ENCODE results near the gene C16orf87.
A peak's percentile ranks its signal among the peaks of the same experiment; 100 is the strongest.
"Not testable (repeated sequence)": the region's sequence is repeated elsewhere in the genome, so short reads cannot be mapped to it uniquely, and the experiment has no call there.

C16orf87 gene

DNA sequence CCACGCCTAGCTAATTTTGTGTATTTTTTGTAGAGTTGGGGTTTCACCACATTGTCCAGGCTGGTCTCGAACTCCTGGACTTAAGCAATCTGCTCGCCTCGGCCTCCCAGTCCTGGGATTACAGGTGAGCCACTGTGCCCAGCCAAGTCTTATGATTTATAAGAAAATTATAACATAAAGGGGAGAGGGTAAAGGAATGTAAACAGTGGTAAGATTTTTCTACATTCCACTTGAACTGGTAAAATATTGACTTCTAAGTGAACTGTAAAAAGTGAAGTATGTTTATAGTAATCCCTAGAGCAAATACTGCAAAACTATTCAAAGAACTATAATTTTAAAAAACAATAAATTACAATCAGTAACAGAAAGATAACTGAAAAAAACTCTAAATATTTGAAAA lies 33.5 kb downstream of the C16orf87 start:
- no peak for DNase-seq

DNA sequence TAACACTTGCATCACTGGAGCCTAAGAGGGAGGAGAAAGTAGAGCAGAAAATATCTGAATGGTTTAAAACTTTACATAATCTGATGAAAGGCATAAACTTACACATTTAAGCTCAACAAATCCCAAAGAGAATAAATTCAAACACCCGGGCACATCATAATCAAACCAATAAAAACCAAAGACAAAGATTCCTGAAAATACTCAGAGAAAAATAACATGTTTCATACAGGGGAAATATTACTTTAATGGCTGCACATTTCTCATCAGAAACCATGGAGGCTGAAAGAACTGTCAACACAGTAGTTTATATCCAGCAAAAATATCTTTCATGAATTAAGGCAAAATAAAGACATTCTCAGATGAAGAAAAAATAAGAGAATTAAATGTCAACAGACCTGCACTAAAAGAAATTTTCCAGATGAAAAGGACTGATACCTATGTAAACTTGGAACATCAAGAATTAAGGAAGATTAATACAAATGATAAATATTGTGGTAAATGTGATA lies 34.2 kb downstream of the C16orf87 start:
- DNase-seq = no peak

DNA sequence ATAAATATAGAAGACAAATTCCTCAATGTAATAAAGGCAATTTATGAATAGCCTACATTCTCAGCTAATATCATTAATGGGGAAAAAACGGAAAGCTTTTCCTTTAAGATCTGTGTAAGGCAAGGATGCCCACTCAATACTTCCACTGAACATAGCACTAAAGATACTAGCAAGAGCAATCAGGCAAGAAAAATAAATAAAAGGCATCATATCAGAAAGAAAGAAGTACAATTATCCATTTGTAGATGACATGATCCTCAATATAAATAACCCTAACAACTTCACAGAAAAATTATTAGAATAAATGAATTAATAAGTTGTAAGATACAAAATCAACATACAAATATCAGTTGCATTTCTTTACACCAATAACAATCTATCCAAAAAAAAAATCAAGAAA lies 37.1 kb downstream of the C16orf87 start:
- DNase-seq = no peak

DNA sequence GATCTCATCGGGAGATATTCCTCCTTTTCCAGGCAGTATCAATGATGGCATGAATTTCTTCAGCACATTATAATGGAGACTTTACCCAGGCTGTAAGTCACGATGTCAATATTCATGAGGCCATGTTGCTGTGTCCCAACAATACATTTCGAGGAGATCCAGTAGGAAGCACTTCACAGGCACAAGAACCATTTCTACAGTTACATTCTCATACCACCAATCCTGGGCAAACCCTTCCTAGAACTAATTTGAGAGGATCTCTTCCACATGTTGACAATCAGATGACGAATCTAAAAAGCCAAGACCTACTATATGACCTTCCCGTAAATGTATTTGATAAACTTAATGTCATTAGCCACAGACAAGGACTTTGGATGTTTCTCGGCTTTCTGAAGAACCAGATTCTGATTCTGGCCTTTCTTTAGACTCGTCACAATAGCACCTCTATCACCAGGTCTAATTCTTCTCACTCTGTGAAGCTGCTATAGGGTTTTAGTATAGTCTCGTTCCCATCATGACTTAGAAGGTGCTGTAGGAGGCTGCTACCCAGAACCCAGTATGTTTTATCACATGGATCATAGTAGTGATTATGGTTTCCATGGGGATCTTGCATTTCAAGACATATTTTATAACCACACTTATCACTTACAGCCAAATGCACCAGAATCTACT lies 40.2 kb downstream of the C16orf87 start:
- DNase-seq = no peak

DNA sequence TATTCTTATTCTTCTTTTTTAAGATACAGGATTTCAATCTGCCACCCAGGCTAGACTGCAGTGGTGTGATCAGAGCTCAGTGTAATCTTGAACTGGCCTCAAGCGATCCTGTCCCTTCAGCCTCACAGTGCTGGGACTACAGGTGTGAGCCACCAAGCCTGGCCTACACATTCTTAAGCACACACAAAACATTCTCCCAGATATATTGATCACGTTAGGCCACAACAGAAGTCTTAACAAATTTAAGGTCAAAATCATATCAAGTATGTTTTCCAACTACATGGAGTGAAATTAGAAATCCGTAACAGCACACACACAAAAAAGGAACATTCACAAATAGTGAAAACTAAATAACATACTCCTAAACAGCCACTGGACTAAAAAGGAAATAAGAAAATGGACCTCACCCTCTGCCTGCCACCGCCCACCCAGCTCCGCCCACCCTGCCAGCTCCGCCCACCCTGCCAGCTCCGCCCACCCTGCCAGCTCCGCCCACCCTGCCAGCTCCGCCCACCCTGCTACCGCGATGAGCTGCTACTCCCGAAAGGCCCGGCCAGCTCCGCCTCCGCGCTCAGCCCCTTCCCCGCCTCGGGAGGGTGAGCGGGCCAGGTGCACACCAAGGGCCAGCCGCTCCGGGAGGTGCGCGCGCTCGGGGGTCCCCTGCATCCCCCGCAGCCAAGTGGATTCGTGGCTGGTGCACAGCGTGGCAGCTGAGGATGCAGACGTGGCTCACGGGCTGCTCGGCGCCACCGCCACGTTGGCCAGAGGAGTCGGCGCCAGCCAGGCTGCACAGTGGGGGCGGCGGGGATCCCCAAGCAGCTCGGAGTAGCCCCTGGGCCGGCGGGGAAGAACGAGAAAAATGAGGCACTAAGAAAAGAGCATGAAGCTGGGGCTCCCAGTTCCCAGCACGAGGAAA lies 41.2 kb downstream of the C16orf87 start:
- DNase-seq = no peak

DNA sequence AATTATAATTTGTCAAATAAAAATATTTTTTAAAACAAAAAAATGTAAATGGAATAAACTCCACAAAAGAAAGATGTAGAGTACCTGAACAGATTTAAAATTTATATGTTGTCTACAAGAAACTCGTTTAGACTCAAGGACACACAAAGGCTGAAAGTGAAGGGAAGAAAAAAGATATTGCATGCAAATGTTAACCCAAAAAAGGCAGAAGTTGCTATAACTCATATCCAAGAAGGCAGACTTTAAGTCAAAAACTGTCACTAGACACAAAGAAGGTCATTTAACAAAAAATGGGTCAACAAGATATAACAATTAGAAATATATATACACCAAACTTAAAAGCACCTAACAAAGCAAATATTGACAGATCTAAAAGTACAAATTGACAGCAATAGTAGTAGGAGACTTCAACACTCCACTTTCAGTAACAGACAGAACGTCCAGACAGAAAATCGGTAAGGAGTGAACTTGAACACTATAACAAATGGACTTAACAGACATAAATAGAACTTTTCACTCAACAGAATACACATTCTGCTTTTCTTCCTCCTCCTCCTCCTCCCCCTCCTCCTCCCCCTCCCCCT lies 42.0 kb downstream of the C16orf87 start:
- no peak for DNase-seq

DNA sequence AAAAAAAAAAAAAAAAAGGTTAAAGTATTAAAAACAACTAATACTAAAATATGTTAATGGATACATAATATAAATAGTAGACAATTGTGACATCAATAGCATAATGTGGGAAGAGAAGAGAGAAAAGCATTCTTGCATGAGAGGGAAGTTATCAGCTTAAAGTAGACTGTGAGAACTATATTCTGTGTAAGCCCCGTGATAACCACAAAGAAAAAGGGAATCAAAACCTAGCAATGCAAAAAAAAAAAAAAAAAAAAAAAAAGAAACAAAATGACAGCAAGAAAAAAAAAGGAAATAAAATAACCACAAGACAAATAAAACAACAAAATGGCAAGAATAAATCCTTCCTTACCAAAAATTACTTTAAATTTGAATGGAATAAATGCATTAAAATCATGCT lies 43.1 kb downstream of the C16orf87 start:
- DNase-seq = no peak

DNA sequence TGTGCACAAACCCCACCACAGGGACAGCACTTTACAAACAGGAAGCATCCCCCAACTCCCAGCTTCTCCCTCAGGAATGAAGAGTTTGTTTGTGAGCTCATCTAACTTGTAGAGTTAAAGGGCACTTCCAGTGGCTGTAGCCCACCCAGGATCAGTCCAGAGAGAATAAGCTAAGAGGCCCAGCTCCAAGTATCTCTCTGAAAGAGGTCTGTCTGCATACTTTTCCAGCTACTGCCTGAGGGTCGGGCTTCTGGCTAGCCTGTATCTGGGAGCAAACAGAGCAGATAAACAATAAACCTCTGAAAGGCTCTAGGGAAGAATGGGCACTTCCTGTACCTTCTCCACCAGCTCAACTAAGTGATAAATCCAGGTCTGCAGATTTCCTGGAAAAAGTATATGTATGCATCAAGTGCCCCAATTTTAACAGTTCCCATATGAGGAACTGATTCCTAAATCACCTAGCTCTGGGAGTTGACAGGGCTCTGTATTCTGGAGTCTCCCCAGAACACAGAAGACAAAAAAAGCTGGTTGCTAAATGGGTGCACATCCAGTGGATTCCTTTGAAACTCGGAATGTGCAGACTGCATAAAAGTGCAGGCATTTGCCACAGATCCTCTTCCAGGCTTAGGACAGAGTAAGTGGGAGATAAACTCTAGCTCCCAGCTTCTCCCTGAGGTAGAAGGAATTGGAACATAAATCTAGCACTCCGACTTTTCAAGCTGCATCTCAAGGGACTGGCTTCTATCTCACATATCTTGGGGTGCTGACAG lies 45.7 kb downstream of the C16orf87 start:
- DNase-seq = no peak

DNA sequence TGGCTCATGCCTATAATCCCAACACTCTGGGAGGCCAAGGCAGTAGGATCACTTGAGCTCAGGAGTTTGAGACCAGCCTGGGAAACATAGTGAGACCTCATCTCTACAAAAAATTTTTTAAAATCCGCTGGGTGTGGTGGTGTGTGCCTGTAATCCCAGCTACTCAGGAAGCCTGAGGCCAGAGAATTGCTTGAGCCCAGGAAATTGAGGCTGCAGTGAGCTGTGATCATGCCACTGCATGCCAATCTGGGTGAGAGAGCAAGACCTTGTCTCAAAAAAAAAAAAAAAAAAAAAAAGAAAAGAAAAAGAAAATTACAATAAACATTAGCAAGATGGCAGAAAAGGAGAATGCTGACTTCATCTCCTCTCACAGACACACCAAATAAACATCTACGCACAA lies 46.4 kb downstream of the C16orf87 start:
- not testable (repeated sequence) for DNase-seq

DNA sequence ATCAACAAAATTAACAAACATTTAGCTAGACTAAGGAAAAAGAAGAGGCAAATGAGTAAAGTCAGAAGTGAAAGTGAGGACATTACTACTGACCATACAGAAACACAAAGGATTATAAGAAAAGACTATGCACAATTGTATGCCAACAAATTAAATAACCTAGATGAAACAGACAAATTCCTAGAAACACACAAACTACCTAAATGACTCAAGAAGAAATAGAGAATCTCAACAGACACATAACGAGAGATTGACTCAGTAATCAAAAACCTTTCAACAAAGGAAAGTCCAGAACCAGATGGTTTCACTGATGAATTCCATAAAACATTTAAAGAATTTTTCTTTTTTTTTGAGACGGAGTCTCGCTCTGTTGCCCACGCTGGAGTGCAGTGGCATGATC lies 47.2 kb downstream of the C16orf87 start:
- no peak for DNase-seq

DNA sequence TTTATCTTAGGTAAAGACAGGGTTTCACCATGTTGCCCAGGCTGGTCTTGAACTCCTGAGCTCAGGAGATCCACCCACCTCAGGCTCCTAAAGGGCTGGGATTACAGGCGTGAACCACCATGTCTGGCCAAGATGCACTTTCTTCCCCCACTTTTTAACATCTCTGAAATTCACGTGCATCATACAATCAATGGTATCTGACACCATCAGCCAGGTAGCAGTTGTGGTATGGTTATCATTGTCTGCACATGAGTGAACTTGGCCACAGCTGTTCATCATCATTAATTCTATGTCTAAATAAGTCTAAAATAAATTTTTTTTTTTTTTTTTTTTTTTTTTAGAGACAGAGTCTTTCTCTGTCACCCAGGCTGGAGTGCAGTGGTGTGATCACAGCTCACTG lies 48.7 kb downstream of the C16orf87 start:
- DNase-seq = no peak

DNA sequence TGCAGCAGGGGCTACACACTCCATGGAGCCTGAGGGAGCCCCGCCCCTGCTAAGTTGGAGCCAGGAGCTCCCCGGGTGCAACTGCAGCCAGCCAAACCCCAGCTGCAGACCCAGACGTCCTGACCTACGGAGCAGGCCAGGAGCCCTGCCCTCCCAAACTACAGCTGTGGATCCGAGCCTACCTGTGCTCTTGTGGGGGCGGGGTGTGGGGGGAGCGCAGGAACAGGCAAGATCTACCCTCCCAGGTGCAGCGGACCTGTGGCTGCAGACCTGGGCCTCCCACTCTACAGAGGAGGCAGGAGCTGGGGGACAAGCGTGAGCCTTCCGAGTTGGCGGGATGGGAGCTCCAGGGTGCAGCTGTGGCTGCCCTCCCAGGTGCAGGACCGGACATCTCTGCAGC lies 53.2 kb downstream of the C16orf87 start:
- no peak for DNase-seq

DNA sequence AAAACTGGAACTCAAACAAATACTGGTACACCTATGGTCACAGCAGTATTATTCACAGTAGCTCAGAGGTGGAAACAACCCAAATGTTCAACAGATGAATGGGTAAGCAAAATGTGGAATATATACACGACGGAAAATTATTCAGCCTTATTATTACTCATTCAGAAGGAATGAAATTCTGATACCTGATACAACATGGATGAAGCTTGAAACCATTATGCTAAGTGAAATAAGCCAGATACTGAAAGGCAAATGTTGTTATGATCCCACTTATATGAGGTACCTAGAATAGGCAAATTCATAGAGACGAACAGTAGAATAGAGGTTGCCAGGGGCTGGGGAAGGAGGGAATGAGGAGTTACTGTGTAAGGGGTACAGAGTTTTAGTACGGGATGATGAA lies 55.8 kb downstream of the C16orf87 start:
- DNase-seq = no peak

DNA sequence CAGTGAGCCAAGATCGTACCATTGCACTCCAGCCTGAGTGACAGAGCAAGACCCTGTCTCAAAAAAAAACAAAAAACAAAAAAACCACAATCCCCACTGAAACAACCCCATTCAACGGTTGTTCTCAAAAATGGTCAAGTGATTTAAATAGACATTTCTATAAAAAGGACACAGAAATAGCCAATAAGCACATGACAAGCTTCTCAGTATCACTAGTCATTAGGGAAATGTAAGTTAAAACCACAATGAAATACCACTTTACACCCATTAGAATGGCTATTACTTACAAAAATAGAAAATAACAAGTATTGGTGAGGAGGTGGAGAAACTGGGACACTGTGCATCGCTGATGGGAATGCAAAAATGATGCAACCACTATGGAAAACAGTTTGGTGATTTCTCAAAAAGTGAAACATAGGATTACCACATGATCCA lies 56.2 kb downstream of the C16orf87 start:
- no peak for DNase-seq

DNA sequence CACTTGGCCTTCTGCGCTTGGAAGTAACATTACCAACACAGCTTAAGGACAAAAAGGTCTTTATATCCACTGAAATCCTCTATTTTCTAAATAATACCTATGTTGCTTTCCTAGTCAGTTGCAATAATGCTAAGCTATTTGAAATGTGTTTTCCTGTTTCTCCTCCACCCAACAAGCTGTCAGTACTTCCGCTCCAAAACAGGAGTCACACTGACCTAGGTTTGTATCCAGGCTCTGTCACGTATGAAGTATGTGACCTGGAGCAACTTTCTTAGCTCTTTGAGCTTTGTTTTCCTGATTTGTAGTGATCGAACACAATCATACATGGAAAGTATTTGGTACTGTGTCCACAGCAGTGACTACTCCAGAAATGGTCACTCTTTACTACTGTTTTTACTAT lies 58.5 kb downstream of the C16orf87 start:
- no peak for DNase-seq

DNA sequence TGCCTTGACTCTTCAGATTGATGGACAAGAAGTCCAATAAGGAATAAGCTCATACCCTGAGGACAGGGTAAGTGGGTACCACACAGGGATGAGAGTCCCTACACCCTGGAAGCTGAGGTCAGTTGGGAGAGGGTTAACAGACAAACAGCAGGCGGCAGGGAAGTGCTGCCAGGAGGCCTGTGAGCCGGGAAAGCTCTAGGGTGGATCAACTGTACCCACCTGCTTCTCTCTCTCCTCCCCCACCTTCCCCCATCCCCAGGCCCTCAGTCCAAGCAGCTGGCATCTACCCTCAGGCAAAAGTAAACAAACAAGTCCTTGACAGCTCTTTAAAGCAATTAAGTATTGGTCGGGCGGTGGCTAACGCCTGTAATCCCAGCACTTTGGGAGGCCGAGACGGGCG lies 62.2 kb downstream of the C16orf87 start:
- DNase-seq = peak; percentile 43

DNA sequence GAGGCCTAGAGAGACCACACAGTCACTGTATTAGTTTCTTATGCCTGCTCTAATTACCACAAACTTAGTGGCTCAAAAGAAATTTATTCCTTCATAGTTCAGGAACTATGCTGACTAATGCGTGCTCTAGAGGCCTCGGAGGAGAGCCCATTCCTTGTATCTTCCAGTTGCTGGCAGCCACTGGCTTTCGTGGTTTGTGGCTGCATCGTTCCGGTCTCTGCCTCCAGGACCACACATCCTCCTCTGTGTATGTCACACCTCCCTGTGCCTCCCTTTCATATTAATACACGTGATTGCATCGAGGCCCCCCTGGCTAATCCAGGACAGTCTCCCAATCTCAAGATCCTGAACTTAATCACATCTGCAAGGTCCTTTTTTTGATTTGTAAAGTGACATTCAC lies 65.9 kb downstream of the C16orf87 start:
- DNase-seq = no peak

DNA sequence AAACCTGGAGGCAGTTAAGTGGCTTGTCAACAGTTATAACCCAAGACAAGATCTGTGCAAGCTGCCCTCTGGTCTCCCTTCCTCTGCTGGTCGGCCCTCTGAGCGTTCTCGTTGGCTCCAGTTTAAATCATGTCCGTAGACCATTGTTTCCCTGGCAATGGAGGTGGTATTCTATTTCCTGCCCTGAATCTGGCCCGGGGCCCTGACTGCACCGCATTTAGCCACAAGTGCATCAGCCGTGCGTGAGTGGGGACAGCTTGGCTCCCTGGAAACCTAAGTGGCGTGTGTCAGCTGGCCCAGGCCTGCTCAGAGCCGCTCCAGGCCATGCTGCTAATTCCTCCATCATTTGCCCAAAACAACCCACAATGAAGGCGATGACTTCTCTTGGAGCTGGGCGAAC lies 67.8 kb downstream of the C16orf87 start:
- no peak for DNase-seq

DNA sequence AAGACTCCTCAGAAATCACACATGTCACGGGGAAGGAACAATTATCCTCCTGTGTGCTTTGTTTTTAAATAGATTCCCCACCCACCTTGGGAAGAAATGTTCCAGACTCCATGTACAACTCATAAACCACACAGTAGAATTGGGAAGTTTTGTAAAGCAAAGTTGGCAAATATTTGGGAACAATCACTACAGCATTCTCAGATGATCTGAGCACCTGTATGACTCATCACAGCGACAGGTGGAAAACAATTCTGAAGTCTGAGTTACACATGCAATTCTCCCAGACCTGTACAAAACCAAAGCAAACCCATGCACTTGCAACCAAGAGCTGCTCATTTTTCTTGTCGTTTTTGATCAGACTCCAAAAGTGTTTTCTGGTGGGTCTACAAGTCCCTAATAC lies 68.4 kb downstream of the C16orf87 start:
- no peak for DNase-seq

DNA sequence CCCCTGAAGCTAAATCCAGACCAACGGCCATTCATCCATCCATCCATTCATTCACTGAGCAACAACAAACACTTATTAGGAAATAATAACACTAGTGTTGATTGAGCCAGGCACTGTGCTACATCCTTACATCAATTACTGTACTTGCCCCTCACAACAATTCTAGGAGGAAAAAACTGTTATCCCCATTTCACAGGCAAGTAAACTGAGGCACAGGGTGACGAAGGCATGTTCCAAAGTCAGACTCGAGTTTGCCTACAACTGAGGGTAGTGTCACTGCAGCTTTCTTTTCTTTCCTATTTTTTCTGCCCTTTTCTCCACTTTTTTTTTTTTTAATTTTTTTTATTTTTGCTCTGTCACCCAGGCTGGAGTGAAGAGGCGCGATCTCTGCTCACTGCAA lies 71.7 kb downstream of the C16orf87 start:
- DNase-seq = no peak

DNA sequence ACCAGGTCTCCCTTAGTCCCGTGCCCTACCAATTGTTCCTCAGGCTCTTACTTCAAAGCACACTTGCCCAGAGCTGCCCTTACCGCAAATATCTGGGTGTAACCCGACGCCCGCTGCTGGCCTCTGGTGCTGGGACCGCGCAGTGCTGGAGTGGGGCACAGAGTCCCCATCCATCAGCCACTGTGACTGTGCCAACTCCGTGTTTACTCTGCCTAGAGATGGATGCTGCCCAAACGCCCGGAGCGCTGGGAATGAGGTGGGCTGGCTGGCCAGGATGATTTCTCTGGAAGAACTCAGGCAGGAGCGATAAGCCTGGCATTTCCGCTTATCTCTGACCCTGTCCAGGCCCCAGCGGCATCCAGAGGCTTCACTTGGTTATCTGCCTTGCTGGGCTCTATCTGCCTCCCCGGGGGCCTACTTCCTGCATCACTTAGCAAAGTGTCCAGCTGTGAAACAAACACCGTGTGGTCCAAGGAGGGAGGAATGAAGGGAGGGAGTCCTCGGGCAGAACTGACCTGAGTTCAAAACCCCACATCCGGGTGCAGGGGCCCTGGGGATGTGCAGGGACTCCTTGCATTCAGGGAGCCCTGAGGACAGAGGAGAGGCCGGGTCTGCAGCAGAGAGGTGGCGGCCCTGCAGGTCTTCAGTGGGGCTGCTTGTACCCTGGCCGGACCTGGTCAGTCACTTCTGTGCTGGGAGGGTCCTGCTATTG lies 73.5 kb downstream of the C16orf87 start:
- DNase-seq = no peak

DNA sequence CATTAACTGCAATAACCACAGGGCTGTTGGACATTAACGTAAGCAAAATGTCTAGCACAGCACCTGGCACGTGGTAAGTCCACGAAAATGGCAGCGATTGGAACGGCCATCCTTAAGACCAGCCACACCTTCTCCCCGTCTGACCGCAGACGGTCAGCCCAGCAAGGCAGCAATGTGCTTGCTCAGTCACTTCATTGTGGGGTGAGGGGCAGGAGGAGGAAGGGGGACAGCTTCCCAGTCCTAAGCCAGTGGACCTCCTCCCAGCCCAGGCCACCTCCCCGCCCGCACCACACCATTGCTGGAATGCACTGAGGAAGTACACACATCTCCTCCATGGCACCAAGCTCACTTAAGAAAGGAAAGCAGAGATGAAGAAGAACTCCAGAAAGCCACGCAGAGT lies 74.2 kb downstream of the C16orf87 start:
- DNase-seq = no peak
